ENCODE results near the gene MPP4.
"Not testable (repeated sequence)": the region's sequence is repeated elsewhere in the genome, so short reads cannot be mapped to it uniquely, and the experiment has no call there.

The MPP4 gene

DNA sequence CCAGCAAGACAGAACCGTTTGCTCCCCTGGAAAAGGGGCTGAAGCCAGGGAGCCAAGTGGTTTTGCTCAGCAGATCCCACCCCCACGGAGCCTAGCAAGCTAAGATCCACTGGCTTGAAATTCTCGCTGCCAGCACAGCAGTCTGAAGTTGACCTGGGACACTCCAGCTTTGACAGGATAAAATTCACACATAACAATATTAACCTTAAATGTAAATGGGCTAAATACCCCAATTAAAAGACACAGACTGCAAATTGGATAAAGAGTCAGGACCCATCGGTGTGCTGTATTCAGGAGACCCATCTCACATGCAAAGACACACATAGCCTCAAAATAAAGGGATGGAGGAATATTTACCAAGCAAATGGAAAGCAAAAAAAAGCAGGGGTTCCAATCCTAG, 27.2 kb downstream of the MPP4 start:
- DNase-seq: not testable (repeated sequence)

GRCh38 chr2:201669865-201670264, 28.6 kb downstream of the MPP4 start:
- no peak for DNase-seq

GRCh38 chr2:201668402-201668910, 30.0 kb downstream of the MPP4 start:
- no peak for DNase-seq

GRCh38 chr2:201664334-201664733, 34.1 kb downstream of the MPP4 start:
- DNase-seq: no peak

DNA sequence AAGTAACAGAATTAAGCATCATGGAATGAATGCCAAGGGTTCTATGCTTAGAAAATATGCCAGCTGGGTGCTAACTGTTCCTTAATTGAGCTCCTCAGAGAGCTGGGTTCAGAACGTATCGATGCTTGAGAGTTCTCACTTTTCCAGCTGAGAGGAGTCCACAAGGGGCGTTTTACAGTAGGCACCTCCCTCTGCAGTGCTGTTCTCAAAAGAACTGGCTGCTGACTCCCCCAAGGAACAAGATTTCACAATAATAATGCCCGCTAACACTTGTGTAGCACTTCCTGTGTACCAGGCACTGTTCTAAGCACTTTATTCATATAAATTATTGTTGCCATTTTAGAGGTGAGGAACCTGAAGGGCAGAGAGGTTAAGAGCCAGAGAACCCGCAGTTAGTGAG, 37.1 kb downstream of the MPP4 start:
- DNase-seq: peak; percentile 37 to 42

- DNase-seq: peak; percentile 54 to 64
These were observed 38.0 kb downstream of the MPP4 start for GRCh38 chr2:201660293-201660895.

- DNase-seq: no peak
These were observed 41.7 kb downstream of the MPP4 start for GRCh38 chr2:201656740-201657139.

DNA sequence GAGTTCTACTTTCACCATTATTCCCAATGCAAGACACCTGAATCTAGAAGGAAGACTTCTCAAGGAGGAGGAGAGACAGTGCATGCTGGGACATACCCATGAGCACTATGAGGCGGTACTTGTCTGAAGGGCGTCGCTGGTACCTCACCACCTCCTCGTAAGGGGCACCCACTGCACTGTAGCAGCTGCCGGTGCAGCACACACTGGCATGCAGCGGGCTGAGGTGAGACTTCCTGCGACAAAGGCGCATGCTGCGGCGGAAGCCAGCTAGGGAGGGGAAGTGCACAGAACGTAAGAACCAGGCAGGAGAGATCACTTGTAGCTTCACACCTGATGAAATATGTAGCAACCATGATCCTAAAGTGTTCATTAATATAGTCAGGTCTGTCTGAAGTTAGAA, 42.3 kb downstream of the MPP4 start:
- DNase-seq: no peak

DNA sequence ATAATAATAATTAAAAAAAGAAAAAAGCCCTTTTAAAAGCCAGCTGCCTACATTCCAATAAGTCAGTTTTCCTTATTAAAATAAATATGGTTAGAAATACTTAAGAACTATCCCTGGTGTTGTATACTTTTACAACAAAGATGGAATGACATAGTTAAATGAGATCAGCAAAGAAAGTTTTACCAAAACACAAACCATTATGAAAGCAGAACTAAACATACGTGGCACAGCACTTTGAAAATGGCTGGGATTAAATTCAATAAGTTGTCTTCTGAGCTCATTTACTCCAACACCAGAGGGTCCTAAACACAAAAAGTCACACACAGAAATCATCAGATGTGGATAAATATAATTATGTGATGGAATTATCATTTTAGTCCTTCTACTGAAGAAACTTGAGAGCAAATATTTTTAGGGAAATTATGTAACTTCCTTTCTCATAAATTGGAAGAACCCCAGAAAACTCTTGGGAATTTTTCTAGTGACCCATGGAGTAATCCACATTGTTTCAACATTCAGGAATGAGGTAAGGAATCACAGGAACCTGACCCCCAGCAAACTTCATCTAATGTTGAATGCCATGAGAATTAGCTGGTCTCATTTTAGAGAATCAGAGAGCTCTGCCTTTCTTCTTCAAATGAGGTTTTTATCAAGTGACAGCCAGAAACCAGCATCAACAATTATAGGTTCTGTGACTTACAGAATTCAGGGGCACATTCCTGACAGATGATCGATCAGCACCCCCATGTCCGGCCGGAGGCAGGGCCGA, 43.6 kb downstream of the MPP4 start:
- no peak for DNase-seq

DNA sequence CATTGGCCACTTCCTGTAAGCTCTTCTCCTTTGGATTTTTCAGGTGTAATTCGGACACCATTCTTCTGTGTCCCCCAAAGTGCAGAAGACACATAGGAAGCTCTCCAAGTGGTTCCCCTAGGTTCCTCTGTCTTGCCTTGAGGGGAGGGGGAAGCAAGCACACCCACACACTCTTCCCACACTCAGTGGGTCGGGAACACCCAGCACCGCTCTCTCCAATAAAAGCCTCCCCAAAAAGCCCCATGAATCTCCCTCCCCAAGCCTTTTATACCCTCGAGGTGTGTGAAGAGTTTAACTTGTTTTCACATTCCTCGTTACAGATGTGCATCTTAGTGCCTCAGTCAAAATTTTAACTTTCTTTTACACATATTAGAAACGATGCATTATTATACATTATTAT, 45.2 kb downstream of the MPP4 start:
- DNase-seq: no peak

GRCh38 chr2:201649442-201649841, 49.0 kb downstream of the MPP4 start:
- no peak for DNase-seq

GRCh38 chr2:201647431-201647830, 51.0 kb downstream of the MPP4 start:
- DNase-seq: no peak

DNA sequence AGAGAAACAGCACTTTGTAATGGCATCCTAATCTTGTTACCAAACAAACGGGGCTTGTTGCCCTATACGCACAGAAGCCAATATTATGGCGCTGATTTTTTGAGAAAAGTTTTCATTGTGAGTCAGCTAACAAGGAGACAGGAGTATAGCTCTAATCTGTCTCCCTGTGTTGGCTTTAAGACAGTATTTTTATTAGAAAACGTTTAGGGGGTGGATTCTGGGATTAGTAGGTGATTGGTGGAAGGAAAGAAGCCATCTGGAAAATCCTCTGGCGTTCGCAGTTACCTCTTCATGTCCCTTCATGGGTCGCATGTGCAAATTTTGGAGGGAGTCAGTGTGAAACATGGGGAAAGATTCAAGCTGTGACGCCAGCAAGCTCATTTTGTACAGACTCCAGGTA, 54.4 kb downstream of the MPP4 start:
- DNase-seq: no peak

- DNase-seq: no peak
These were observed 55.1 kb downstream of the MPP4 start, which contains the start of gene TMEM237 for GRCh38 chr2:201643216-201643890. Gene TMEM237 (minus strand): TSS chr2:201643503. CDS start chr2:201643400, 103 bp downstream.

- peak in 1 of 2 experiments; percentile 57 for DNase-seq
These were observed 55.7 kb downstream of the MPP4 start for GRCh38 chr2:201642579-201643215.

DNA sequence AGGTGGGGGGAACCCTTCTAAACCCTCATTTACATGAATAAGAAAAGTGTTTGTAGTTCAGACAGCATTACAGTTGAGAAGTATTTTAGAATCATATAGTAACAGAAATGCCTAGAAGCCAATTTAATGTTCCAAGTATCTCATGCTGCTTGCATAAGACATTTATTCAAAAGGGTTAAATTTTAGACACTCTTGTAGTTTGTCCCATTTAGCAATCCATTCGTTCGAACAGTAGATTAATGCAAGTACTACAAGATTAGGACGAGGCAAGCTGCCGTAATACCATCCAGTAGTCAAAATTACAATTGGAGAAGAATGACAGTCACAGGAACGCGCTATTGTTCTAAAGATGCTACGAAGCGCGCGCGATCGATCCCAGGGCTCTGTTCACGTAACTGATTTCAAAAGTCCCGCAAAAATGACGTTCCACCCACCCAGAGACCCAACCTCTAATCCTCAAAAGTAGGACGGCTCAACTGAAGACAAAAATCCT, 56.3 kb downstream of the MPP4 start:
- peak in 1 of 2 experiments; percentile 61 for DNase-seq

GRCh38 chr2:201639205-201639604, 59.2 kb downstream of the MPP4 start:
- DNase-seq: no peak

DNA sequence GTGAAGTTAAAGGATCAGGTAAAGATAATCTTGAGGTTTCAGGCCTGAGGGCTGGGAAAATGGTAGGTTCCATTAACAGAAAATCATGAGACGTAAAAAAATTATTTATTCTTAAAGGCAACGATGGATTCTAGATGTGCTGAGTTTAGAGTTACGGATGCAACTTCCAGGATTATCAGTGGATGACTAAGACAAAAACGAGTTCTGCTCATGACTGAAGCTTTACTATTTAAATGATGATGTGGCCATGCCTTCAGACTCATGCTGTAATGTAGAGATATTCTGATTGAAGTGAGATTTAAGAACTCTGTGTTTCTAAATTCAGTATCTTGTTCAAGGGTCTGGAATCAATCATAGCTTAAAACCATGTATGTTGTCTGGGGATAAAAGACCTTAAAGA, 60.1 kb downstream of the MPP4 start:
- no peak for DNase-seq

- DNase-seq: no peak
These were observed 64.7 kb downstream of the MPP4 start for GRCh38 chr2:201633661-201634249.

DNA sequence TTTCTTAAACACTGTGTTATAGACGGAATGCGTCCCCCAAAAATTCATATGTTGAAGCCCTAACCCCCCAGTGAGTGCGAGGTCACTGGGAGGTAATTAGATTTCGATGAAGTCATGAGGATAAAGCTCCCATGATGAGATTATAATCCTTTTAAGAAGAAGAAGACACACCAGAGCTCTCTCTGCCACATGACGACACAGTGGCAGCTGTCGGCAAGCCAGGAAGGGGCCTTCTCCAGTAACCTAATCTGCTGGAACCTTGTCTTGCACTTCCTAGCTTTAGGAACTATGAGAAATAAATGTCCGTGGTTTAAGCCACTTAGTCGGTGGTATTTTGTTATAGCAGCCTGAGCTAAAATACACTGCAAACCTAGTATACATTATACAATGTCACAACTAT, 67.4 kb downstream of the MPP4 start:
- no peak for DNase-seq

DNA sequence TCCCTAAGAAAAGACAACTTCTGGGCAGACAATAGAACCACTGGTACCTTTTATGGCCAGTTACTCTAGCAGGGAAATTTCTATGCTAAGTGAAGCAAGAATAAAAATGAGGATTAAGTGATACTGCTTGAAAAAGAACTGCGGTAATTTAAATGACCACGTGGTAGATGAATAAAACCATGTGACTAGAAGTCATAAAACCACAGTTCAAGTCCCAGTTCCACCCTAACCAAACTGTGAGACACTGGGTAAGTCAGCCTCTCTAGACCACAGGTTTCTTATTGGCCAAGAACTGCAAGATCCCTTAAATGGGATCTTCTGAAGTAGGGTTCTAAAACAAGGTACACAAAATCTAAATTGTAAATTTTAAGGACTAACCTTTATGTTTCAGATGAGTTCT, 67.9 kb downstream of the MPP4 start:
- DNase-seq: no peak

- no peak for DNase-seq
These were observed 69.9 kb downstream of the MPP4 start for GRCh38 chr2:201628545-201628944.

All from AML-193 (cell line).